Urinary bladder (tissue), 2 donors: ENCODE measurements around the gene NOBOX. TPM values are rescaled to one million over a fixed set of nuclear protein-coding genes. Genes with fewer than 3 reads are reported as not detected.

Experiments used
- polyA plus RNA-seq: library from polyadenylated mRNA; stranded (reverse); fragments of 200-250 nt; gene quantifications from one replicate; pipeline ENCODE4 v1.2.3, GENCODE V29; 2013
- small RNA-seq: library from RNA; depleted of rRNA; stranded (forward); fragments of <200 nt; gene quantifications from one replicate; pipeline ENCODE3, GENCODE V24; 2014
- total RNA-seq: library from RNA; depleted of rRNA; stranded (reverse); fragments of >200 nt; gene quantifications from one replicate; pipeline ENCODE4 v1.2.3, GENCODE V29; 2014
- donor health status: healthy.

The NOBOX gene
- total and polyA plus RNA-seq, 2 donors = not detected

Small RNA genes lying within 50 kb of the gene (small RNA-seq; reads per million reads assigned to genes)
- gene RNU6ATAC40P = not detected

Other genes starting within 250 kb of the NOBOX start
- gene CTAGE4, start 220.2 kb downstream of the NOBOX start, total RNA-seq = 7.8 TPM
- gene CTAGE4, start 220.2 kb downstream of the NOBOX start, polyA plus RNA-seq = 0.27 TPM
- gene ARHGEF35, start 207.9 kb downstream of the NOBOX start, total RNA-seq = 6.5 TPM
- 2.9 TPM for gene ARHGEF35, start 207.9 kb downstream of the NOBOX start, polyA plus RNA-seq
- gene OR2A42, start 164.1 kb downstream of the NOBOX start, total RNA-seq = 0.42 TPM
- gene OR2A42, start 164.1 kb downstream of the NOBOX start, polyA plus RNA-seq = 0.04 TPM
- 5.6 TPM for gene OR2A7, start 138.9 kb downstream of the NOBOX start, total RNA-seq
- 1.2 TPM for gene OR2A7, start 138.9 kb downstream of the NOBOX start, polyA plus RNA-seq
- gene CTAGE8, start 134.4 kb downstream of the NOBOX start, total RNA-seq = 0.79 TPM
- gene CTAGE8, start 134.4 kb downstream of the NOBOX start, polyA plus RNA-seq = 0.42 TPM
- 0.05 TPM for gene OR2A1, start 91.3 kb downstream of the NOBOX start, total RNA-seq
- gene OR2A1, start 91.3 kb downstream of the NOBOX start, polyA plus RNA-seq = 0.23 TPM
- 3.6 TPM for gene ARHGEF5, start 48.3 kb downstream of the NOBOX start, total RNA-seq
- 4.4 TPM for gene ARHGEF5, start 48.3 kb downstream of the NOBOX start, polyA plus RNA-seq